ENCODE data around the gene SIK3.

SIK3 gene

GRCh38 chr11:116927163-116927974, 170.9 kb downstream of the SIK3 start:
- no peak overlapping the region for H3K27ac ChIP-seq
- TF ChIP-seq ZFX (IDR thresholded peaks at IDR 0.05; ENCODE audit: borderline replicate concordance) (no peak), CTCF (IDR thresholded peaks at IDR 0.05) (peak; percentile 17)

GRCh38 chr11:116925050-116925449, 173.2 kb downstream of the SIK3 start:
- H3K27ac ChIP-seq: no peak overlapping the region
- TF ChIP-seq ZFX (IDR thresholded peaks at IDR 0.05; ENCODE audit: borderline replicate concordance): no peak
- no peak for TF ChIP-seq CTCF (IDR thresholded peaks at IDR 0.05)

- TF ChIP-seq ZFX (IDR thresholded peaks at IDR 0.05; ENCODE audit: borderline replicate concordance) (no peak), CTCF (IDR thresholded peaks at IDR 0.05) (no peak)
- no peak overlapping the region for H3K27ac ChIP-seq
Measured at GRCh38 chr11:116918925-116919655, 179.1 kb downstream of the SIK3 start.

GRCh38 chr11:116917632-116918031, 180.6 kb downstream of the SIK3 start:
- TF ChIP-seq ZFX (IDR thresholded peaks at IDR 0.05; ENCODE audit: borderline replicate concordance) (no peak), CTCF (IDR thresholded peaks at IDR 0.05) (no peak)
- H3K27ac ChIP-seq: no peak overlapping the region

- TF ChIP-seq CTCF (IDR thresholded peaks at IDR 0.05) (no peak), ZFX (IDR thresholded peaks at IDR 0.05; ENCODE audit: borderline replicate concordance) (no peak)
- H3K27ac ChIP-seq: no peak overlapping the region
Measured at GRCh38 chr11:116916886-116917285, 181.3 kb downstream of the SIK3 start.

GRCh38 chr11:116916052-116916451, 182.2 kb downstream of the SIK3 start:
- TF ChIP-seq CTCF (IDR thresholded peaks at IDR 0.05) (no peak), ZFX (IDR thresholded peaks at IDR 0.05; ENCODE audit: borderline replicate concordance) (no peak)
- H3K27ac ChIP-seq: no peak overlapping the region

GRCh38 chr11:116913000-116913399, 185.2 kb downstream of the SIK3 start:
- no peak for TF ChIP-seq CTCF (IDR thresholded peaks at IDR 0.05)
- TF ChIP-seq ZFX (IDR thresholded peaks at IDR 0.05; ENCODE audit: borderline replicate concordance): no peak
- H3K27ac ChIP-seq: no peak overlapping the region
